ENCODE measurements around the gene NKX1-1.

The NKX1-1 gene

GRCh38 chr4:1385373-1386340, 20.6 kb downstream of the NKX1-1 start:
- DNase-seq (ENCODE audit: low read depth, low spot score) = no peak

GRCh38 chr4:1384675-1385372, 21.4 kb downstream of the NKX1-1 start:
- no peak for DNase-seq (ENCODE audit: low read depth, low spot score)

- no peak for DNase-seq (ENCODE audit: low read depth, low spot score)
Measured at GRCh38 chr4:1383728-1384591, 22.3 kb downstream of the NKX1-1 start.

- no peak for DNase-seq (ENCODE audit: low read depth, low spot score)
Measured at GRCh38 chr4:1382776-1383727, 23.2 kb downstream of the NKX1-1 start.

GRCh38 chr4:1381944-1382541, 24.2 kb downstream of the NKX1-1 start:
- no peak for DNase-seq (ENCODE audit: low read depth, low spot score)

GRCh38 chr4:1381181-1381621, 25.0 kb downstream of the NKX1-1 start:
- DNase-seq (ENCODE audit: low read depth, low spot score) = no peak

GRCh38 chr4:1380368-1381151, 25.7 kb downstream of the NKX1-1 start:
- no peak for DNase-seq (ENCODE audit: low read depth, low spot score)

- DNase-seq (ENCODE audit: low read depth, low spot score) = no peak
Measured at GRCh38 chr4:1379801-1380331, 26.4 kb downstream of the NKX1-1 start.

GRCh38 chr4:1379351-1379781, 26.9 kb downstream of the NKX1-1 start:
- DNase-seq (ENCODE audit: low read depth, low spot score) = no peak

GRCh38 chr4:1378559-1379231, 27.5 kb downstream of the NKX1-1 start:
- DNase-seq (ENCODE audit: low read depth, low spot score) = no peak

- no peak for DNase-seq (ENCODE audit: low read depth, low spot score)
Measured at GRCh38 chr4:1377606-1378261, 28.5 kb downstream of the NKX1-1 start.

- no peak for DNase-seq (ENCODE audit: low read depth, low spot score)
Measured at GRCh38 chr4:1376841-1377605, 29.2 kb downstream of the NKX1-1 start.

GRCh38 chr4:1376391-1376840, 29.8 kb downstream of the NKX1-1 start:
- no peak for DNase-seq (ENCODE audit: low read depth, low spot score)

GRCh38 chr4:1375761-1376322, 30.4 kb downstream of the NKX1-1 start:
- DNase-seq (ENCODE audit: low read depth, low spot score) = no peak

GRCh38 chr4:1375051-1375721, 31.1 kb downstream of the NKX1-1 start:
- no peak for DNase-seq (ENCODE audit: low read depth, low spot score)

- DNase-seq (ENCODE audit: low read depth, low spot score) = no peak
Measured at GRCh38 chr4:1374706-1375045, 31.6 kb downstream of the NKX1-1 start.

All from smooth muscle cell of the brain vasculature (primary cell).